ENCODE data around the gene TADA1.

DNA sequence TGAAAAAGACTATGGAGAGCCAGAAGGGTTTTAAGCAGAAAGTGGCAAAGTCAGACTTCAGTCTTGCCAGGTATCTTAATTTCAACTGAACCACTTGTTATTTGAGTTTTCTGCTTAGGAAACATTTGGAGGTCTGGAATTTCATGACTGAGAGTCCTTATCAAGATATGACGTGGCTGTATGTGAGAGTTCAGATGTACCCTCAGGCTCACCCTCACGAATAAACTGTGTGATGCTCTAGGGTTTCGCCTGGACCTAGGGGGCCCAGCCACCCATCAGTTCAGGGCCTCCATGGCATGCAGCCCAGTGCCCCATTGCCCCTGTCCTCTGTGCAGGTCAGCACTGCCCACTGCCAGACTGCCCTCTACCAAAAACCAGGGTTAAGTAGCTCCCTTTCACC is 30.6 kb upstream of the TADA1 start:
- TF ChIP-seq CTCF (IDR thresholded peaks at IDR 0.05) (no peak), POLR2A (IDR thresholded peaks at IDR 0.05) (no peak)
